Hematopoietic multipotent progenitor cell treated with erythropoietin and hydrocortisone succinate and interleukin-3 and kit ligand, for 8 days (in vitro differentiated cells): ENCODE data around the gene ADCY7.

Source experiments
- DNase-seq: peaks from one replicate; pipeline ENCODE4 v3.0.0-alpha.2; 2015

Gene ADCY7

GRCh38 chr16:50269061-50269705 is 2.8 kb downstream of the ADCY7 start:
- no peak for DNase-seq

GRCh38 chr16:50269769-50270509 is 3.6 kb downstream of the ADCY7 start:
- DNase-seq, result no peak

GRCh38 chr16:50270510-50271147 is 4.3 kb downstream of the ADCY7 start:
- DNase-seq, result no peak

- no peak for DNase-seq
These were observed 5.0 kb downstream of the ADCY7 start for GRCh38 chr16:50271148-50272041.

GRCh38 chr16:50272111-50272571 is 5.8 kb downstream of the ADCY7 start:
- no peak for DNase-seq

- no peak for DNase-seq
These were observed 6.5 kb downstream of the ADCY7 start for GRCh38 chr16:50272687-50273381.

GRCh38 chr16:50273382-50273690 is 7.0 kb downstream of the ADCY7 start:
- no peak for DNase-seq

GRCh38 chr16:50273888-50274325 is 7.6 kb downstream of the ADCY7 start:
- peak; percentile 69 for DNase-seq

GRCh38 chr16:50274326-50275097 is 8.2 kb downstream of the ADCY7 start:
- peak; percentile 32 for DNase-seq

- no peak for DNase-seq
These were observed 8.7 kb downstream of the ADCY7 start for GRCh38 chr16:50275098-50275415.

- DNase-seq, result no peak
These were observed 9.3 kb downstream of the ADCY7 start for GRCh38 chr16:50275428-50276325.

GRCh38 chr16:50276326-50276640 is 9.9 kb downstream of the ADCY7 start:
- no peak for DNase-seq

GRCh38 chr16:50276801-50277555 is 10.6 kb downstream of the ADCY7 start:
- no peak for DNase-seq

GRCh38 chr16:50278251-50278650 is 11.9 kb downstream of the ADCY7 start:
- DNase-seq, result no peak

GRCh38 chr16:50279504-50279865 is 13.1 kb downstream of the ADCY7 start:
- no peak for DNase-seq

- no peak for DNase-seq
These were observed 14.6 kb downstream of the ADCY7 start for GRCh38 chr16:50280932-50281331.

GRCh38 chr16:50281391-50282009 is 15.1 kb downstream of the ADCY7 start:
- DNase-seq, result no peak

- DNase-seq, result peak; percentile 84
These were observed 15.7 kb downstream of the ADCY7 start for GRCh38 chr16:50282010-50282538.

GRCh38 chr16:50282955-50283631 is 16.7 kb downstream of the ADCY7 start:
- DNase-seq, result no peak
